GM18868 (cell line): ENCODE results near the gene CDS1.
"Not testable (repeated sequence)": the region's sequence is repeated elsewhere in the genome, so short reads cannot be mapped to it uniquely, and the experiment has no call there.

Source experiments
- ATAC-seq: cut with Tn5 transposase; IDR thresholded peaks from one replicate; pipeline ENCODE4 v1.9.1; 2021; ENCODE audit warnings: mild to moderate bottlenecking, moderate library complexity; ENCODE audit not compliant: unreplicated experiment

Gene CDS1

DNA sequence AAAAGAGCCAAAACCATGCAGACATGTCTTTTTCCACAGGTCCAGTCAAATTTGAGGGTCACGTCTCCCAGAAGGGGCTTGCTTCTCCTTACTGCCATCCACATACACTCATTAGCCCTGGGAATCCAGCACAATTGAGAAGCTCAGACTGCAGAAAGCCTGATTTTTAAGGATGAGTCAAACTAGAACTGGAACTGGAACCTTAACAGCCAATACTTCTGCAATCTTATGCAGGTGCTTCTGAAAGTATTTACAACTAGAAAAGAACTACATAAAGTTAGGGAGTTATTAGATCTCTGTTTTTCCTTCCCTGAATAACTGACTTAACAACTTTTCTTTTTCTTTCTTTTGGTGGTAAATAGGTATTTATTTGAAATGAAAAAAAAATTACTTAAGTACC, 86.3 kb downstream of the CDS1 start:
- ATAC-seq: peak; percentile 72

DNA sequence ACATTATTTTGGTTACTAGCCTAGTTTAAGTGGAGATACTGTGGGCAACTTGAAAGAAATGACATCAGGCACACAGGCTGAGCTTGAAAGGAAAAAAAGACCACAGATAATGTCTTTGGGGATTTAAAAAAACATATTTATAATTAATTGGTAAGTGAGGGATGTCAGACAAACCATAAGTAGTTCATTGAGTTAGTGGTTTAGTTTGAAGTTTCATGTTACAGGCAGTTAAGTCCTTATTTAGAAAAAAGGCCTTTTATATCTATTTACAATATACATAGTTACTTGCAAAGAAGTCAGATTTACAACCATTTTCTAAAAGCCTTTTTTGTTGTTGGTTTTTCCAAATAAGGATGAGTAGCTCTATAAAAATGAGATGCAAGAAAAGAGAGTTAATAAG, 89.2 kb downstream of the CDS1 start:
- no peak for ATAC-seq

DNA sequence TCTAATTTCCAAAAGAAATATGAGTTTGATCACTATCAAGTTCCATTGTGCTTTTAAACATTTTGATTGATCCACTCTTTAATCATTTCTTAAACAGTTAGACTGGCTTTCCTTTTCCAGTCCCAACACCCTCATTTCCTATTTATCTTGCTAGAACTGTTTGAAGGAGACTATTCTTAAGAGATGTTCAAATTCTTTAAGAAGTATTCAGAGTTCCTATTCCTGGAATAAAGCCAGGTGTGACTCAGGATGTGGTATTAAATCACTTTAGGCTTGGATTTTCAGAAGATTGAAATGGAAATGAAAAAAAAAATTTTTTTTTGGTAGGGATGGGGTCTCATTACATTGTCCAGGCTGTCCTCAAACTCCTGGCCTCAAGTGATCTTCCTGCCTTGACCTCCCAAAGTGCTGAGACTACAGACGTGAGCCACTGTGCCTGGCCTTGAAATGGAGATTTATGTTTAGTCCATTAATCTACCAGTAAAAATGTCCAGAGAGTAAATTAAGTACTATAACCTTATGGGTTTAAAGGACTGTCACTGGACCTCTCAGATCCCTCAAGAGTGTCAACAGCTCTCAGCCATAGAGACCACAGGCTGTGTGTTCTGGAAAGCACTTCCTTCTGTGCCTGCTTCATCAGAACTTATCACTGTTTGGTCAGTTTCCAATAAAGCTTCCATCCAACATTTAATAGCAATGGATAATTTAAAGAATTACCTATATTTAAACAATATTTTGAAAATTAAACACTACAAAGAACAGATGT, 90.7 kb downstream of the CDS1 start:
- ATAC-seq: no peak

DNA sequence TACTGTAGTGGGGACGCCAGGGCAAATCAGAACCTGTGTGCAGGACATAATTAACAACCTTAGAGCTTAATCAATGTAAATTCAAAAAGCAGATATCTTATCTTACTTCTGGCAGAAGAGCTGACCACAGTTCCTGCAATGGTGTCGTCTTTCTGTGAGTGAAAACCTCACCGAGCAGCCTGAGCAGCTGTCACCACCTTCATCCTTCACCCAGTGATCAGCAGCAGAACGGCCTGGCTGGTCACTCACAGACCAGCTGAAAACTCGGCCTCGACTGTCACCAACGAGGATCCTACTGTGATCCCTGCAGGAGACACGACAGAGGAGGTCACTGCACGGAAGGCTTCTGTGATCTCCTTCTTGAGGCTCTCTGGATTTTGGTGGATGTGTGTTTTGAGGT, 94.2 kb downstream of the CDS1 start:
- no peak for ATAC-seq

DNA sequence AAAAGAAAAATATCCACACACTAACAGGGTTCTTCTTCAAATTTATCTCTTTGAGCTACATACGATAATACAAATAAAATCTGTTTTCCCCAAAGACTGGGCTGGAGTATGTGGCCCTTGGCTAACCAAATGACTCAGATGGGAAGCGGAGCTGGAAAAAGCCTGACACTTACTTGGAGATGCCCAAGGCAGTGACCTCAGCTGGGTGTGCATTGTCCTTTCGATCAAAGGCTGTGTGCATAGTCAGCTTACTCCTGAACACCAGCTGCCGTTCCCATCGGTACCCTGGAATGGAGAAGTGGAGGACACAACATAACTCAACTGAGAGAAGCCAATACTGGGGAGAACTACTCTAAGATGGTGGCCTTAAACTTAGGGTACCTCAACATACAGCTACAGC, 95.1 kb downstream of the CDS1 start:
- ATAC-seq: no peak

DNA sequence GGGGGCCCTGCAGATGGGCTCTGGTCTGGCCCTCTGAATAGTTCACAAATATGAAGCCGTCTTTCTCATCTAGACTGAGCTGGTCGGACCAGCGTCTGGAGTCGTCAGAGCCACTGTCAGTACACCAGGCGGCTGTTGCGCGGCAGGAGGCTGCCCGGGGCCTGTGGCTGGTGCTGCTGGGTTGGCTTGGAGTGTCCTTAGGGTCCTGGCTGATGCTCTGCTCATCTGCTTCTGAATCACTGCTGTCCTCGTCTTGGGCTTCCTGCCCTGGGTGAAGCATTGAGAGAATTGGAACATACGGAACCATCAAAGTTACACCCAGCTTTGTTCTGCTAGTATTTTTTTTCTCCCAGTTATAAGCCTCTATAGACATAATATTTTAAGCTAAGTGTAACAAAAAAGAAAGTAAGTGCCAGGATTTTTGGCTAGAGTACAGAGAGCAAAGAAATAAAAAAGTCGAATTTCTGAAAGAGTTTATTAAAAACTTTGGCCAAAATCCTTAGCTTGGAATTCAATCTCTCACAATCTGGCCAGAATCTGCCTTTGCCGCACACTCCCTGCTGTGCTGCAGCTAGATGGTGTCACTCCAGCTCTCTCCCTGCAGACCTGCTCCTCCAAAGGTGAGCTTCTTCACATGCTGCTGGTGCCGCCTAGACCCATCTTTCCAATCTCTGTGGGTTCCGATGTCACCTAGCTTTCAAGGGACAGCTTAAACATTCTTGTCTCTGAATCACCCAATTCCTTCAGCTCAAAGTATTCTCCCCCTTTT, 96.2 kb downstream of the CDS1 start:
- ATAC-seq: no peak

DNA sequence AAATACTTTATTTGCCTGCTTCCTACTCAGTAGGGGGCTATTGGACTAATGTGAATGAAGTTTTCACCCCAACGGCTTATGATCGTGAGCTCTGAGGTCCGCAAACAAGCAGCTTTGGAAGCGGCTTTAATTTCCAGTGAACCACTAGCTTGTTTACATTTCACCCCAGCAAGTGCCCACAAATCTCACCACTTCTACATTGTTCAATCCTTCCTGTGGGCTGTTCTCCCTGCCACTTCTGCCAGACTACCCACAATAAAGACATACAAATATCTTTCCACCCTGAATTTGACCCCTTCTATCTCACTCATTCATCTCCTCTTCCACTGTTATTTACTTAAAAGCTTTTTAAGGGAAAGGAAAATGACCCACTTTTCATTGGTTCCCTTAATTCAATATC, 98.0 kb downstream of the CDS1 start:
- no peak for ATAC-seq

DNA sequence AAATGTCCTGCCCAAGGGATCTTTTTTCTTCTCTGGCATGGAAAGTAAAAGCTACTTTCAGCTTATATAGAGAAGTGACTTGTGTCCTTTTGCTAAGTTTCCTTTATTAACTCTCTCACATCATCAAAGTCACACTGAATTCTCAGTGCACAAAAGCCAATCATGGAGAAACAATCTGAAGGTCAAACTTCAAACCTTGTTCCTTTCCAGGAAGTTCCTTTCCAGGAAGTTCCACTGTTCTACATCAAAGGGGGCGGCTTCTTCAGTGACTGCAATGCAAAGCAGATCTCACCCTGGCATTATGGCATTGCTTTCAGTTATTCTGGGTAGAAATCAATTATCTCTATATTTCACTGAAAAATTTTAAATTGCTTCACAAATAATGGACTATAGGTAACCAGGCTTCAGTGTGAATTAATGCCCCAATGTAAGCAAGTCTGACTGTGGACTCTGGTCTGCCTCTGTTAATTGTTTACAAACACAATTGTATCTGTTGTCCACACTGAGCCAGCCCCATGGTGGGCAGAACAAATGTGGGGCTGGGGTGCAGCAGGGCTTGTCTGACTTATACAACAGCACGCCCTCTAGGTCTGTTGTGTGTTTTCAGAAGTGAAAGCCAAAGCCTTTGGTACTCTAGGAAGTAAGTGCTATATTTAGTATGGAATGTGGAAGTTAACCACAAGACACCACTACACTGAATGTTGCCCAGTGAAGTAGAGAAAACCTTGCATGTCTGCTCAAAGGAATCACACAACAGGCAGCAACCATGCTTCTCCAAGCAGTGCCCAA, 98.8 kb downstream of the CDS1 start:
- ATAC-seq: no peak

DNA sequence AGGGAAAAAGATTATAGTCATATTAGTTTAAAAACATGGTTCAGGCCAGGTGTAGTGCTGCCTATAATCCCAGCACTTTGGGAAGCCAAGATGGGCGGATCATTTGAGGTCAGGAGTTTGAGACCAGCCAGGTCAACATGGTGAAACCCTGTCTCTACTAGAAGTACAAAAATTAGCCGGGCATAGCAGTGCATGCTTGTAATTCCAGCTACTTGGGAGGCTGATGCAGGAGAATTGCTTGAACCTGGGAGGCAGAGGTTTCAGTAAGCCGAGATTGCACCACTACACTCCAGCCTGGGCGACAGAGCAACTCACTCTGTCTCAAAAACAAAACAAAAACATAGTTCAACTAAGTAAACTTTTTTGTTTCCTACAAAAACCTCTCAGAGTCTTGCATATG, 99.7 kb downstream of the CDS1 start:
- not testable (repeated sequence) for ATAC-seq

DNA sequence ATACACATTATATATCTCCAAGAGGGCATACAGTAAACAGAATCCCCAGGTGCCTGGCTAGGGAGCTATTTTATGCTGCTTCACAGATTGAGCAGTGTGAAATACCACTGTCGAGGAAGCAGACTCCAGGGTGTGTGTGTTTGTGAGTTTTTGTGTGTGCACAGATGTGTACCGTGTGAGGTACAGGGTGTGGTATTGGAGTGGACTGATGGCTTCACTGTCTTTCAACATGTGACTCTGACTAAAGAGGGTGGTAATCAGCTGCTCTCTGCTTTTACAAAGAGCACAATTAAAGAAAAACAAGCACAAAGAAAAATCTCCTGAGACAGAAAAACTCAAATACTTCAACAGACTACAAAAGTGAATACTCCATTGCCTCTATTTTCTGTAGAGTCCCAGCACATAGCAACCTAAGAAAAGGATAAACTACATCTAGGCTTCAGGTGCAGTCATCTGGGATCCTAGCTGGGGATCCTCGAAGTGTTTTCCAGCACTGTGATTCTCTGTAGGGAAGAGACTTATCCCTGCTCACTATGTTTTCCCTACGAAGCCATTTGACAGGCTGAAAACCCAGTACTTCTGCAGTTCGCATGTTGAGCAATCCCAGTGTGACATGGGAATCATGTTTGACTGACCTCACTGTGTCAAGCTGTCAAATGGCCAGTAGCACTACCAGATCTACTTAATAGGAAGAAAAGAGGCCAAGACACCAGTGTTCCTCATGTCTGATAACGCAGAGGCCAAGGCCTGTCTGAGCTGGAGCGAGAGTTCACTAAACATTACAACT, 100.3 kb downstream of the CDS1 start:
- no peak for ATAC-seq

DNA sequence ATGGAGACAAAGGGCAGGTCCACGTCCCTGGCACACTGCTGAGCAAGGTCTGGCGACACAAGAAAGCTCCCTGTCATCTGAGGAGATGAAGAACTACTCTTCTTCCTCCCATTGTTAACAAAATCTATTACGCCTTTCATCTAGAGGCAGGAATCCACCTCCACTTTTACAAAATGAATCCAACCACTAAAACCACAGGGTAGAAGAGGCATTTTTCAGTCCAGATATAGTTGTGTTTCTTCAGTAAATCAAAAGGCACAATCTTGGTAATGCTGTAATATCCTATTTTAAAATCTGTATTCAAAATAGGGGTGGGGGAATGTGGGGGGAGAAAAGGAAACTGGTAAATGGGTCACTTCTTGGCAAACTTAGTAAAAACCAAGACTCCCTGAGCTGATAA, 101.4 kb downstream of the CDS1 start:
- ATAC-seq: no peak

DNA sequence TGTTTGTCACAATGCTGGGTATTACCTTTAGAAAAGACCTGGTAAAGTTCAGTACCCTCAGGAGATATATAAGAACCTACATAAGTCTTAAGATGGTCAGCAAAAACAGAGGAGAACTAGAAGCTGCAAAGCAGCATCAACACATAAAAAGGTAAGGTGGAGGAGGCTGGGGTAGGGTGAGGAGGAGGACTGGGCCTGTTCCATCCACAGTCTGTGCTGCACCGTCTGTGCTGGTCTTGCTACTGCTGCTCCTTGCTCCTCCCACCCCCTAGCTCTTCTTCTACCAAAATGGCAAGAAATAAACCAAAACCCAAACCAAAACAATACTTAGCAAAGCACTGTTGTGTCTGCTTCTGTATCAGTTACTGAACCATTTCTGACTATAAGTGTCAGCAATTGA, 102.2 kb downstream of the CDS1 start:
- ATAC-seq: no peak

DNA sequence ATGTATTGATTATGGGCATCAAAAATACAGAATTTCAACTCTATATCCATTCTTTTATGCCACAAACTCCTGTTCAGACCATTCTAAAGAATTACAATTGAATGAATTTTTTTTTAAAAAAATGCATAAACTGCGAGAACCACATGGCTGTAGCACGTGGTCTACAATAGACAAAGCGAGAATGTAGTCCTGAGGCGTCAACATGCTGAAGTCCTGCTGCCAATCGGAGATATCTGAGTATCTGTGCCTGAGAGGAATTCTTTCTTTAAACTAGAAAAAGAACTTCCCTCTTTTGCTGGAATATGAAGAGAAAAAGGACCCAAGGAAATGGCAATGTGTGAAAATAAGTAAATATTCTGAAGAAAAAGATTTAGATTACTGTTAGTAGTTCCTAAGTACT, 105.7 kb downstream of the CDS1 start:
- ATAC-seq: no peak

DNA sequence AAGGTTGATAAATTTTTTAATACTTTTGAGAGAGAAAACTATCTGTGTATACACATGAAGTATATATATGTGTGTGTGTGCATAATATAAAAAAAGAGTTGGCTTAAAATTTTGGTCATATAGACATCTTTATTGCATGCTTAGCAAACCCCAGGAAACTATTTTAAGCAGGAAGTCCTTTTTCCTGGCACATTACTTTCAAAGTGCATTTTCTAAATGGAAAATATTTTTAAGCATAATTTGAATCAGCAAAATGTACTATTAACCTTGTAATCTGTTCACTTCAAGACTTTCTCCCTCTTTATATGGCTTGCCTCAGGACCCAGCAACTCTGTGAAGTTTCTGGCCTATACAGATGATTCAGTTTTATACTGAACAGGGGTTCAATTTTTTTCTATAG, 106.3 kb downstream of the CDS1 start:
- no peak for ATAC-seq

DNA sequence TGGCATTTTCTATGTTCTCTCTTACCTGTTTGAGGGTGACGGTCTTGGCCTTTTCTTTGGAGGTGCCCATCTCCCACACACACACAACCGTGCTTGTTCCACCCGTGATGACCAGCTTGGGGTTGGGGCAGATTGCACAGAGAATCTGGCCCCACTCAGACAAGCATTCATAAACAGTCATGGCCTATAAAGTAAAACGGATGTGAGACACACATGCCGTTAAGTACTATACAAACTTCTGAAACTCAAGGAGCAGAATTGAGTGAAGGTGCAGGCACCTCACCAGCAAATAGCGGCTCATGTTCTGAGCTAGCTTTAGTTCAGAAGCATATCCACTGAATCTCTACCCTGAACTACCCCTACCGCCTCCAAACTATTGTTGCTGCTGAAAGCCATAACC, 107.6 kb downstream of the CDS1 start:
- ATAC-seq: no peak

DNA sequence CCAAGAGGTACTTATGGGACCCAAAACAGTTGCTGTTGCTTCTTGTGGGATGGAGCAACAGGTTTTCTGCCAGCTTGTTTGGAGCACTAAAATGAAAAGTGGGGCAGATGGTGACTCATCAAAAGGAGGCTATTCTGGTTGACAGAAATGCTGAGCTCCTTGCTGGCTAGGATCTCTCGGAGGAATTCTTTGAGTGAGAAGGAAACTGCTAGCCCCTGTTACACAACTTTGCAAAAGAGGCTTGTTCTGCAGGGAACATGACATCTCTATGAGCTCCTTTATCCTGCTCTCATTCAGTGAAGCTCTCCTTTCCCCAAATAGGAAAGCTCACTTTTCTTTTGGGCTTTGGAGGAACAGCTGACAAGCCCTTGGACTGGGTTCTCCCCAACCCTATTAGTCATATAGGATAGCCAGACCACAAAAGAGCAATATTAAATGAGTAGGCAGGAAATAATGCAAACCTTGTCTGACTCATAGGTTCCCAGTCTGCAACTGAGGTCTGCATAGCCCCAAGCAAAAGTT, 108.3 kb downstream of the CDS1 start:
- no peak for ATAC-seq

DNA sequence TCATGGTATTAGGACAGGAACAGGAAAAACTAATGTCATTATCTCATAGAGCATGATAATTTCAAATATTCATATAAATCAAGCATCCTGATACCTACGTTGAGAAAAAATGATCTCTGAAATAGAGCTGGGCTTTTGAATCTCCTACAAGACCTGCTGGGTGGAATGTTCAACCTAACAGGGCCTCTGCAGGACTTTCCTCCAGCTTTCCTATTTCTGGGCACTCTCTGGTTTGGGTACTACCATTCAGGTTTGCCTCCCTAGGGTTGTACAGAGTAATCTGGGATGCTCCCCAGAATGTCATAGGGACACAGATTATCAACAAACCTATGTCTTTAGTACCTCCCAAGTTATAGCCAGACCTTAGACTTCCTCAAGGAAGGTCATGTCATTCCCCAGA, 108.9 kb downstream of the CDS1 start:
- no peak for ATAC-seq

DNA sequence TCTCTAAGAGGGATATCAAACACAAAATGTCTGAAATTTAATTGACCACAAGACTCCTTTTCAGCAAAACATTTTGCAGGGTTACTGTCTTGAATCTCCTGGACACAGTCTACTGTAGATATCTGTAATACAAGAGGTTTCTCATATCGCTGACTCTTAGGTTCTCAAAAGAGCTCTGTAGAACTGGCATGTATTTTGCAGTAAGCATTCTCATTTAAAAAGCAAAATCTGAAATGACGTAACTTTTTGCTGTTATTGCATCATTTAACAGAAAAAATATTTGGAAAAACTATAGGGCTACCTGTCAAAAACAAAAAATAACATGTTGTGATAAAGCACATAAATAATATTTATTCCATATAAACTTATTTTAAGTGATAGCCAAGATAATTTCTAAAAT, 114.2 kb downstream of the CDS1 start:
- ATAC-seq: no peak

DNA sequence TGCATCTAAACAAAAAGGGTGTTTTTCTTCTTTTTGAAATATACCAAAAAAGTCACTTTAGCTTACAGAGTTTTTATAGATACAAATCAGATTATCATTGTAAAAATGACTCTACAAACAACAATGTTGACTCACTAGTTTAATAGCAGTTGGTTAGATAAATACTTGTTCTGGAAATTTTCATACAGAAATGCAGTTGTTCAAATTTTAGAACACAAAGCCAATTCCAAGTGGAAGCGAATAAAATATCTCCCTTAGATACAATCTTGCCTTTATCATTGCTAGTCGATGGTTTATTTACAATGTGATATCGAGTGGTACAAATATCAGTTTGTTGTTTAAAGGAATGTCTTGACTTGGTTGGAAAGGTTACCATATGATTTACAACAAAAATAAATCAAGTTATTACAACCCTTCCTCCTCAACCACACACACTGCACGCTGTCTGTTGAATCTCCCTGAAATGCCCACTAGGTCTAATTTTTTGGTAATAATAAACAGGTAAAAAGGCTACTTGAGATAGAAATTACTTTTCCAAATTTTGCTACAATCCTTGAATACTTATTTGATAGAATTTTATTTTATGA, 114.8 kb downstream of the CDS1 start:
- ATAC-seq: no peak

DNA sequence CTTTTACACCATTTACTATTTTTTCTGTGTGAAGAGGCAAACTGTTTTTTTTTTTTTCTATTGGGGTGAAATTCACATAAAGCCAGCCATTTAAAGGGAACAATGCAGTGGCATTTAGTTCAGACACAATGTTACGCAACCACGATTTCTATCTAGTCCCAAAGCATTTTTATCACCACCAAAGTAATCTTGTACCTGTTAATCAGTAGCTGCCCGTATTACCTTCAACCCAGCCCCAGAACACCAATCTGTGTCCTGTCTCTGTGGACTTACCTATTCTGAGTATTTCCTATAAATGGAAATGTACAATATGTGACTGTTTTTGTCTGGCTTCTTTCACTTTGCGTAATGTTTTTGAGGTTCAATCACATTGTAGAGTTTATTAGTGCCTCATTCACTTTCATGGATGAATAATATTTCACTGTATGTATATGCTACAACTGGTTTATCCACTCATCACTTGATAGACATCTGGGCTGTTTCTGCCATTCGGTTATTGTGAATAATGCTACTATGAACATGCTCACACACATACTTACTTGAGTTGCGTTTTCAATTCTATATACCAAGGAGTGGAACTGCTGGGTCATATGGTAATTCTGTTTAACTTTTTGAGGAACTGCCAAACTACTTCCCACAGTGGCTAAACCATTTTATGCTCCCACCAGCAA, 116.2 kb downstream of the CDS1 start:
- ATAC-seq: no peak
